ENCODE measurements around the gene GALNT12.
A peak's percentile ranks its signal among the peaks of the same experiment; 100 is the strongest.

GALNT12 gene

GRCh38 chr9:98832768-98833089 lies 25.3 kb downstream of the GALNT12 start:
- DNase-seq (ENCODE audit: low read depth, low spot score), result no peak

GRCh38 chr9:98833090-98833956 lies 25.9 kb downstream of the GALNT12 start:
- DNase-seq (ENCODE audit: low read depth, low spot score), result no peak

GRCh38 chr9:98834386-98834785 lies 26.9 kb downstream of the GALNT12 start:
- no peak for DNase-seq (ENCODE audit: low read depth, low spot score)

GRCh38 chr9:98836206-98836605 lies 28.7 kb downstream of the GALNT12 start:
- no peak for DNase-seq (ENCODE audit: low read depth, low spot score)

GRCh38 chr9:98837516-98837915 lies 30.0 kb downstream of the GALNT12 start:
- DNase-seq (ENCODE audit: low read depth, low spot score), result no peak

- no peak for DNase-seq (ENCODE audit: low read depth, low spot score)
Observed at GRCh38 chr9:98838155-98838867, 30.8 kb downstream of the GALNT12 start.

- DNase-seq (ENCODE audit: low read depth, low spot score), result no peak
Observed at GRCh38 chr9:98838868-98839565, 31.5 kb downstream of the GALNT12 start.

- DNase-seq (ENCODE audit: low read depth, low spot score), result peak; percentile 33
Observed at GRCh38 chr9:98839724-98840123, 32.3 kb downstream of the GALNT12 start.

- no peak for DNase-seq (ENCODE audit: low read depth, low spot score)
Observed at GRCh38 chr9:98842510-98842909, 35.0 kb downstream of the GALNT12 start.

GRCh38 chr9:98846081-98846480 lies 38.6 kb downstream of the GALNT12 start:
- no peak for DNase-seq (ENCODE audit: low read depth, low spot score)

GRCh38 chr9:98846879-98847278 lies 39.4 kb downstream of the GALNT12 start:
- DNase-seq (ENCODE audit: low read depth, low spot score), result no peak

GRCh38 chr9:98848450-98849149 lies 41.1 kb downstream of the GALNT12 start:
- DNase-seq (ENCODE audit: low read depth, low spot score), result peak; percentile 60

GRCh38 chr9:98849563-98849962 lies 42.1 kb downstream of the GALNT12 start:
- DNase-seq (ENCODE audit: low read depth, low spot score), result no peak

GRCh38 chr9:98850851-98851729 lies 43.6 kb downstream of the GALNT12 start:
- DNase-seq (ENCODE audit: low read depth, low spot score), result no peak

- no peak for DNase-seq (ENCODE audit: low read depth, low spot score)
Observed at GRCh38 chr9:98851730-98852459, 44.4 kb downstream of the GALNT12 start.

- no peak for DNase-seq (ENCODE audit: low read depth, low spot score)
Observed at GRCh38 chr9:98852460-98852734, 44.9 kb downstream of the GALNT12 start.

GRCh38 chr9:98852961-98853360 lies 45.5 kb downstream of the GALNT12 start:
- no peak for DNase-seq (ENCODE audit: low read depth, low spot score)

- no peak for DNase-seq (ENCODE audit: low read depth, low spot score)
Observed at GRCh38 chr9:98854266-98854665, 46.8 kb downstream of the GALNT12 start.

GRCh38 chr9:98855592-98855991 lies 48.1 kb downstream of the GALNT12 start:
- no peak for DNase-seq (ENCODE audit: low read depth, low spot score)

GRCh38 chr9:98856982-98857381 lies 49.5 kb downstream of the GALNT12 start:
- DNase-seq (ENCODE audit: low read depth, low spot score), result no peak
